Right cardiac atrium (tissue), 5 donors: ENCODE results near the gene SQOR. TPM values are rescaled to one million over a fixed set of nuclear protein-coding genes. Genes with fewer than 3 reads are reported as not detected.

Source experiments
- ATAC-seq, 2 donors: fragments of 200-7000 bp; cut with Tn5 transposase; one replicate each; pipeline versions ENCODE4 v1.8.0 to v1.9.1; 2020; ENCODE audit warnings: moderate library complexity in 2 of 2, mild to moderate bottlenecking in 1 of 2
- DNase-seq, 3 donors: peaks; one replicate each; pipeline ENCODE4 v3.0.0-alpha.2; 2020
- H3K27ac ChIP-seq: one replicate; pipeline ENCODE4 v1.5.1; 2013; ENCODE audit warnings: mild to moderate bottlenecking, low read length, control low read depth, moderate library complexity
- H3K27me3 ChIP-seq: one replicate; pipeline ENCODE4 v1.6.1; 2013; ENCODE audit not compliant: control insufficient read depth, insufficient read depth
- H3K4me1 ChIP-seq: one replicate; pipeline ENCODE4 v1.6.1; 2013; ENCODE audit warnings: low read length; ENCODE audit not compliant: control insufficient read depth, insufficient read depth
- H3K4me3 ChIP-seq: one replicate; pipeline ENCODE4 v1.5.1; 2013; ENCODE audit warnings: low read length, control low read depth
- H3K9me3 ChIP-seq: one replicate; pipeline ENCODE4 v1.6.1; 2013; ENCODE audit warnings: low read length; ENCODE audit not compliant: control insufficient read depth
- WGBS: extraction: QIAGEN DNeasy Blood & Tissue Kit; methylation state at CpG from one replicate; pipeline ENCODE4 v1.1.7; 2013; 5-methylcytosine and 5-hydroxymethylcytosine counted together
- intact Hi-C, 4 donors: fragments of 100-400 bp; cut with DNase I; formaldehyde crosslinking; loops; one replicate each; pipeline versions ENCODE4 v1.11.0 to v1.14.0; 2022 to 2023
- polyA plus RNA-seq: library from polyadenylated mRNA; stranded (reverse); fragments of 200-250 nt; gene quantifications from one replicate; pipeline ENCODE4 v1.2.3, GENCODE V29; 2013
- total RNA-seq, 4 donors: library from RNA; stranded (reverse); fragmentation: NEBNext Ultra II Directional; extraction: Animal tissue kit (Norgen Biotek cat#: 25700); gene quantifications; one replicate each; pipeline ENCODE4 v1.2.1, GENCODE V29; 2021
- donor health status: healthy with polysubstance abuse.
- donor health status: DM: no; HTN: yes; CAD: no.
- donor health status: DM: no; HTN: no; CAD: no.
- donor health status: DM: no; HTN: yes; CAD: no; lungs with severe emphysema.
- donor health status: DM: yes; HTN: yes; CAD: no.

Gene SQOR
- total and polyA plus RNA-seq, 5 donors: 16.0 to 23.6 (median 19.3) TPM

GRCh38 chr15:45662375-45662774, 27.5 kb downstream of the SQOR start:
- H3K4me3 ChIP-seq: no peak overlapping the region
- H3K27ac ChIP-seq: no peak overlapping the region
- no peak for ATAC-seq
- H3K4me1 ChIP-seq: peaks cover 7% of the 10 kb centered on the region
- no peak for DNase-seq
- no peaks in the 10 kb centered on the region for H3K9me3 ChIP-seq
- no peaks in the 10 kb centered on the region for H3K27me3 ChIP-seq
- WGBS: 86% methylated on average over 6 of the region's 6 CpGs
- intact Hi-C loops: no loop called here

- WGBS: 58% methylated on average over 5 of the region's 5 CpGs
- ATAC-seq (no peak), DNase-seq (no peak)
- intact Hi-C loops: no loop called here
- peaks cover 7% of the 10 kb centered on the region for H3K4me1 ChIP-seq
- H3K27me3 ChIP-seq: no peaks in the 10 kb centered on the region
- no peak overlapping the region for H3K27ac ChIP-seq
- no peak overlapping the region for H3K4me3 ChIP-seq
- H3K9me3 ChIP-seq: no peaks in the 10 kb centered on the region
Observed at GRCh38 chr15:45664451-45664850, 29.6 kb downstream of the SQOR start.

DNA sequence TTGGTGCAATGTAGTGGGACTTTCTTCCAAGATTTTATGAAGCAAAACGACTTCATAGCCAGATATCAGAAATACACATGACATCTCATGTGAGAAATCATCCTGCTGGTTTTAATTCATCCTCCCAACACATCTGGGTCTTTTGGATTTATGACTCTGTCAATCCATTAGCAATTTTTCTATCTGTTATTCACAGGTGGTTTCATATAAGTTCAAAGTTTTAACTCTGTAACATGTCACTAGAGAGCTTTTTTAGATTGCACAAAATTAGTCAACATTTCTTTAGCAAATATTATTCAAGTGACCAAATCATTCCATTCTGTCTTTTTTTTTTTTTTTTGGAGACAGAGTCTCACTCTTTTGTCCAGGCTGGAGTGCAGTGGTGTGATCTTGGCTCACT, 30.4 kb downstream of the SQOR start:
- WGBS: 53% methylated on average over 1 of the region's 1 CpG
- Histone ChIP-seq H3K27ac (no peak overlapping the region), H3K4me3 (no peak overlapping the region), H3K4me1 (peaks cover 4% of the 10 kb centered on the region), H3K27me3 (no peaks in the 10 kb centered on the region), H3K9me3 (no peaks in the 10 kb centered on the region)
- no peak for DNase-seq
- intact Hi-C loops: no loop called here
- ATAC-seq: no peak

- DNase-seq: no peak
- 97% methylated on average over 1 of the region's 1 CpG for WGBS
Observed at GRCh38 chr15:45666119-45666875, 31.5 kb downstream of the SQOR start.

DNA sequence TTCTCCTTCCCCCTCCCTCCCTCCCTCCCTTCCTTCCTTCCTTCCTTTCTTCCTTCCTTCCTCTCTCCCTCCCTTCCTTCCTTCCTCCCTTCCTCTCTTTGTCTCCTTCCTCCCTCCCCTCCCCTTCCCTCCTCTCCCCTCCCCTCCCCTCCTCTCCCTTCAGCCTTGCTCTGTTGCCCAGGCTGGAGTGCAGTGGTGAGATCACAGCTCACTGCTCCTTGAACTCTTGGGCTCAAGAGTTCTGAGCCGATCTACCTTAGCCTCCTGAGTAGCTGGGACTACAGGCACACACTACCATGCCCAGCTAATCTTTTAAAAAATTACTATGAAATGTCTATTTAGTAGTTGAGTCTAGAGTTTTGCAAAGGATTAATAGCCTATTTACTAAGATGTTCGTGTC, 32.2 kb downstream of the SQOR start:
- Histone ChIP-seq H3K27me3 (no peaks in the 10 kb centered on the region), H3K9me3 (no peaks in the 10 kb centered on the region), H3K4me1 (no peaks in the 10 kb centered on the region), H3K4me3 (no peak overlapping the region), H3K27ac (no peak overlapping the region)
- no peak for DNase-seq
- intact Hi-C loops: no loop called here
- no peak for ATAC-seq
- WGBS: 78% methylated on average over 2 of the region's 2 CpGs

More at GRCh38 chr15:45666119-45666875, 31.5 kb downstream of the SQOR start:
- no peak overlapping the region for H3K4me3 ChIP-seq
- intact Hi-C loops: no loop called here
- no peak for ATAC-seq
- no peak overlapping the region for H3K27ac ChIP-seq
- no peaks in the 10 kb centered on the region for H3K4me1 ChIP-seq
- H3K27me3 ChIP-seq: no peaks in the 10 kb centered on the region
- H3K9me3 ChIP-seq: no peaks in the 10 kb centered on the region

DNA sequence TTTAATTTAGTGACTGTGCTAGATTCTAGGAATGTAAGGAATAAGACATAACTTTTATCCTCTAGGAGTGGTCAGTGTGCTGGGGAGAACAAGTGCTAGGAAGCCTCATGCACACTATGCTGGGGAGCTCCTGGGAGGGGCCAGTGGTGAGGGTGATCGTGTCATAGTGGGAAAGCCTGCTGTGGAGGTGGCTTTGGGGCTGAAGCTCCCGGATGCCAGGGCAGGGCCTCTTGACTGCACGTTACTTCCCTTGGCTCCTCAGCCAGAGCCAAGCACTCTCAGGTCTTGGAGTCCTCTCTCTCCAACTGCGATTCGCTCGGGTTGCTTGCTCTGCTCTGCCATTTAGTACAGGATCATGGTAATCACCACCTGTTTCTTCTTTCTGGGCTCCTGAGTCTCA, 33.6 kb downstream of the SQOR start:
- Histone ChIP-seq H3K4me3 (no peak overlapping the region), H3K9me3 (no peaks in the 10 kb centered on the region), H3K27me3 (no peaks in the 10 kb centered on the region), H3K4me1 (no peaks in the 10 kb centered on the region), H3K27ac (no peak overlapping the region)
- intact Hi-C loops: no loop called here
- 81% methylated on average over 6 of the region's 6 CpGs for WGBS
- DNase-seq: no peak
- no peak for ATAC-seq

- Histone ChIP-seq H3K4me1 (no peaks in the 10 kb centered on the region), H3K27ac (no peak overlapping the region), H3K4me3 (no peak overlapping the region), H3K9me3 (no peaks in the 10 kb centered on the region), H3K27me3 (no peaks in the 10 kb centered on the region)
- intact Hi-C loops: no loop called here
- 73% methylated on average over 3 of the region's 3 CpGs for WGBS
- ATAC-seq: no peak
- no peak for DNase-seq
Observed at GRCh38 chr15:45669422-45669821, 34.6 kb downstream of the SQOR start.

- 66% methylated on average over 5 of the region's 5 CpGs for WGBS
- DNase-seq (no peak), ATAC-seq (no peak)
- Histone ChIP-seq H3K27me3 (no peaks in the 10 kb centered on the region), H3K9me3 (no peaks in the 10 kb centered on the region), H3K4me1 (no peaks in the 10 kb centered on the region), H3K27ac (no peak overlapping the region), H3K4me3 (no peak overlapping the region)
- intact Hi-C loops: no loop called here
Observed at GRCh38 chr15:45670091-45670490, 35.3 kb downstream of the SQOR start.

DNA sequence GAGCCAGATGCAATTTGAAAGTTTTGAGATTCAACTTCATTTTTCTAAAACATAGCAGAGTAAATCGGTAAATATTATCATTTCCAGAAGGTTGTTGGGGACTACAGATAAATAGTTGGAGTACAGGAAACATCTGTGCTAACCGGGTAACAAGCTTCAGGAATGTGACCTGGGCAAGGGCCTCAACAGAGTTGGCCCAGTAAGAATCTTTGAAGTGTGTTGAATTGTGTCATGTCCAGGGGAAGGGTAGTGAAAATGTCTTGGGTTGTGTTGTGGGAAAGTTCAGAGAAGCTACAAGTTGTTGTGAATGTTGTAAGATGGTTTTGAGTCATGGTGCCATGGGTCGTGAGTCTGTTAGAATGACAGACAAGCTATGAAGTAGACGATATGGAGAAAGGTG, 35.7 kb downstream of the SQOR start:
- intact Hi-C loops: no loop called here
- no peak overlapping the region for H3K27ac ChIP-seq
- ATAC-seq: no peak
- no peaks in the 10 kb centered on the region for H3K9me3 ChIP-seq
- WGBS: 69% methylated on average over 4 of the region's 4 CpGs
- no peaks in the 10 kb centered on the region for H3K4me1 ChIP-seq
- no peak overlapping the region for H3K4me3 ChIP-seq
- H3K27me3 ChIP-seq: no peaks in the 10 kb centered on the region
- no peak for DNase-seq

GRCh38 chr15:45674677-45675076, 39.8 kb downstream of the SQOR start:
- DNase-seq (no peak), ATAC-seq (no peak)
- no peaks in the 10 kb centered on the region for H3K4me1 ChIP-seq
- H3K27me3 ChIP-seq: no peaks in the 10 kb centered on the region
- H3K9me3 ChIP-seq: no peaks in the 10 kb centered on the region
- WGBS: 69% methylated on average over 3 of the region's 3 CpGs
- intact Hi-C loops: no loop called here
- H3K4me3 ChIP-seq: no peak overlapping the region
- H3K27ac ChIP-seq: no peak overlapping the region

DNA sequence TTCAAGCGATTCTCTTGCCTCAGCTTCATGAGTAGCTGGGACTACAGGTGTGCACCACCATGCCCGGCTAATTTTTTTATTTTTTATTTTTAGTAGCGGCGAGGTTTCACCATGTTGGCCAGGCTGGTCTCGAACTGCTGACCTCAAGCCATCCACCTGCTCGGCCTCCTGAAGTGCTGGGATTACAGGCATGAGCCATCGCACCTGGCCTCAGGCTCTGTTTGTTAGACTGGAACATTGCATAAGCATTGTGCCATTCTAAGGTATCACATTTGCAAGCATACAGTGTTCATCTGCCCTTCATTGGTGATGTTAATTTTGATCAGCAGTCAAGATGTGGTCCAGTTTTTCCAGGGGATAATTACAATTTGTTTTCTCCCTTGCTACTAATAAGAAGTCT, 43.0 kb downstream of the SQOR start:
- H3K27me3 ChIP-seq: no peaks in the 10 kb centered on the region
- WGBS: 96% methylated on average over 7 of the region's 7 CpGs
- H3K27ac ChIP-seq: no peak overlapping the region
- no peaks in the 10 kb centered on the region for H3K4me1 ChIP-seq
- H3K4me3 ChIP-seq: no peak overlapping the region
- ATAC-seq: no peak
- intact Hi-C loops: no loop called here
- no peak for DNase-seq
- H3K9me3 ChIP-seq: no peaks in the 10 kb centered on the region
